ENCODE measurements around the gene DOCK7. TPM values are rescaled to one million over a fixed set of nuclear protein-coding genes. Genes with fewer than 3 reads are reported as not detected.
"Not testable (repeated sequence)": the region's sequence is repeated elsewhere in the genome, so short reads cannot be mapped to it uniquely, and the experiment has no call there.

The DOCK7 gene
- total RNA-seq, 1 donor from 2014 or later = 40.6 TPM

- Histone ChIP-seq H3K27me3 (ENCODE audit: control insufficient read depth, insufficient read depth, low read length) (no peaks in the 10 kb centered on the region), H3K4me3 (ENCODE audit: low read depth, low read length) (no peak overlapping the region), H3K36me3 (ENCODE audit: control insufficient read depth, insufficient read depth, low read length) (no peaks in the 10 kb centered on the region)
- TF ChIP-seq CTCF (IDR thresholded peaks at IDR 0.05; ENCODE audit: insufficient read depth, low read length, poor library complexity, severe bottlenecking) = no peak
- DNase-seq (ENCODE audit: low read depth) = no peak
These were observed 37.8 kb upstream of the DOCK7 start for GRCh38 chr1:62726011-62726442.

- no peak for TF ChIP-seq CTCF (IDR thresholded peaks at IDR 0.05; ENCODE audit: insufficient read depth, low read length, poor library complexity, severe bottlenecking)
- H3K4me3 ChIP-seq (ENCODE audit: low read depth, low read length) = no peak overlapping the region
- H3K36me3 ChIP-seq (ENCODE audit: control insufficient read depth, insufficient read depth, low read length) = no peaks in the 10 kb centered on the region
- H3K27me3 ChIP-seq (ENCODE audit: control insufficient read depth, insufficient read depth, low read length) = no peaks in the 10 kb centered on the region
- DNase-seq (ENCODE audit: low read depth) = no peak
These were observed 37.1 kb upstream of the DOCK7 start for GRCh38 chr1:62725255-62725654.

GRCh38 chr1:62724430-62724829 lies 36.2 kb upstream of the DOCK7 start:
- TF ChIP-seq CTCF (IDR thresholded peaks at IDR 0.05; ENCODE audit: insufficient read depth, low read length, poor library complexity, severe bottlenecking) = no peak
- no peaks in the 10 kb centered on the region for H3K36me3 ChIP-seq (ENCODE audit: control insufficient read depth, insufficient read depth, low read length)
- DNase-seq (ENCODE audit: low read depth) = no peak
- no peaks in the 10 kb centered on the region for H3K27me3 ChIP-seq (ENCODE audit: control insufficient read depth, insufficient read depth, low read length)
- no peak overlapping the region for H3K4me3 ChIP-seq (ENCODE audit: low read depth, low read length)

GRCh38 chr1:62723883-62724282 lies 35.7 kb upstream of the DOCK7 start:
- H3K27me3 ChIP-seq (ENCODE audit: control insufficient read depth, insufficient read depth, low read length) = no peaks in the 10 kb centered on the region
- no peak overlapping the region for H3K4me3 ChIP-seq (ENCODE audit: low read depth, low read length)
- TF ChIP-seq CTCF (IDR thresholded peaks at IDR 0.05; ENCODE audit: insufficient read depth, low read length, poor library complexity, severe bottlenecking) = no peak
- H3K36me3 ChIP-seq (ENCODE audit: control insufficient read depth, insufficient read depth, low read length) = no peaks in the 10 kb centered on the region
- no peak for DNase-seq (ENCODE audit: low read depth)

- DNase-seq (ENCODE audit: low read depth) = no peak
- no peaks in the 10 kb centered on the region for H3K36me3 ChIP-seq (ENCODE audit: control insufficient read depth, insufficient read depth, low read length)
- TF ChIP-seq CTCF (IDR thresholded peaks at IDR 0.05; ENCODE audit: insufficient read depth, low read length, poor library complexity, severe bottlenecking) = no peak
- H3K4me3 ChIP-seq (ENCODE audit: low read depth, low read length) = no peak overlapping the region
- H3K27me3 ChIP-seq (ENCODE audit: control insufficient read depth, insufficient read depth, low read length) = no peaks in the 10 kb centered on the region
These were observed 34.6 kb upstream of the DOCK7 start for GRCh38 chr1:62722796-62723195.

- H3K4me3 ChIP-seq (ENCODE audit: low read depth, low read length) = no peak overlapping the region
- TF ChIP-seq CTCF (IDR thresholded peaks at IDR 0.05; ENCODE audit: insufficient read depth, low read length, poor library complexity, severe bottlenecking) = no peak
- no peak for DNase-seq (ENCODE audit: low read depth)
- no peaks in the 10 kb centered on the region for H3K27me3 ChIP-seq (ENCODE audit: control insufficient read depth, insufficient read depth, low read length)
- H3K36me3 ChIP-seq (ENCODE audit: control insufficient read depth, insufficient read depth, low read length) = no peaks in the 10 kb centered on the region
These were observed 32.9 kb upstream of the DOCK7 start for GRCh38 chr1:62720946-62721554.

GRCh38 chr1:62718400-62718799 lies 30.2 kb upstream of the DOCK7 start:
- H3K4me3 ChIP-seq (ENCODE audit: low read depth, low read length); H3K36me3 ChIP-seq (ENCODE audit: control insufficient read depth, insufficient read depth, low read length); H3K27me3 ChIP-seq (ENCODE audit: control insufficient read depth, insufficient read depth, low read length); DNase-seq (ENCODE audit: low read depth): not testable (repeated sequence)

Data from kidney epithelial cell (primary cell).